ENCODE data around the gene CIP2A. TPM values are rescaled to one million over a fixed set of nuclear protein-coding genes. Genes with fewer than 3 reads are reported as not detected.

Gene CIP2A
- total and polyA plus RNA-seq, 4 donors, result 0.62 to 44.9 (median 0.95) TPM

GRCh38 chr3:108629974-108630373 is 40.7 kb upstream of the CIP2A start:
- no peaks in the 10 kb centered on the region for H3K27me3 ChIP-seq (ENCODE audit: control insufficient read depth in 4 of 4, insufficient read depth in 4 of 4, low read length in 3 of 4)

GRCh38 chr3:108623504-108623903 is 34.3 kb upstream of the CIP2A start:
- no peak overlapping the region for H3K4me3 ChIP-seq (ENCODE audit: low read depth in 1 of 3, low read length in 3 of 3)
- DNase-seq (ENCODE audit: low spot score), result no peak
- H3K27ac ChIP-seq (ENCODE audit: low read depth in 1 of 2, low read length in 2 of 2), result no peak overlapping the region
- H3K36me3 ChIP-seq (ENCODE audit: control insufficient read depth in 4 of 4, insufficient read depth in 3 of 4, low read depth in 1 of 4, low read length in 3 of 4), result no peaks in the 10 kb centered on the region
- no peaks in the 10 kb centered on the region for H3K9me3 ChIP-seq (ENCODE audit: control insufficient read depth in 4 of 4, low read length in 3 of 4)
- WGBS, result 92% methylated on average over 3 of the region's 3 CpGs
- H3K27me3 ChIP-seq (ENCODE audit: control insufficient read depth in 4 of 4, insufficient read depth in 4 of 4, low read length in 3 of 4), result no peaks in the 10 kb centered on the region
- H3K9ac ChIP-seq (ENCODE audit: low read depth in 1 of 2, low read length in 2 of 2), result no peak overlapping the region
- H3K4me1 ChIP-seq (ENCODE audit: control insufficient read depth in 4 of 4, insufficient read depth in 4 of 4, low read length in 3 of 4), result peaks cover 0 to 5% (median 2%) of the 10 kb centered on the region in 4 donors
- TF ChIP-seq FOXA2 (IDR thresholded peaks at IDR 0.05) (no peak), SP1 (IDR thresholded peaks at IDR 0.05) (no peak), NR2F2 (IDR thresholded peaks at IDR 0.05) (no peak), RXRA (IDR thresholded peaks at IDR 0.05) (no peak), MAX (IDR thresholded peaks at IDR 0.05) (no peak), RAD21 (IDR thresholded peaks at IDR 0.05) (no peak), REST (IDR thresholded peaks at IDR 0.05) (no peak), HNF4G (IDR thresholded peaks at IDR 0.05) (no peak), CTCF (IDR thresholded peaks at IDR 0.05; ENCODE audit: low read depth, low read length, missing input control) (no peak), FOXA1 (IDR thresholded peaks at IDR 0.05) (no peak)

More at GRCh38 chr3:108629974-108630373, 40.7 kb upstream of the CIP2A start:
- H3K27ac ChIP-seq (ENCODE audit: low read depth in 1 of 2, low read length in 2 of 2), result no peak overlapping the region
- H3K9me3 ChIP-seq (ENCODE audit: control insufficient read depth in 4 of 4, low read length in 3 of 4), result no peaks in the 10 kb centered on the region
- no peak overlapping the region for H3K9ac ChIP-seq (ENCODE audit: low read depth in 1 of 2, low read length in 2 of 2)
- WGBS, result 69% methylated on average over 1 of the region's 1 CpG
- no peaks in the 10 kb centered on the region for H3K4me1 ChIP-seq (ENCODE audit: control insufficient read depth in 4 of 4, insufficient read depth in 4 of 4, low read length in 3 of 4)
- no peaks in the 10 kb centered on the region for H3K36me3 ChIP-seq (ENCODE audit: control insufficient read depth in 4 of 4, insufficient read depth in 3 of 4, low read depth in 1 of 4, low read length in 3 of 4)
- TF ChIP-seq ZBTB33 (IDR thresholded peaks at IDR 0.05), result no peak
- no peak for TF ChIP-seq ATF3 (IDR thresholded peaks at IDR 0.05)
- no peak for TF ChIP-seq FOXA2 (IDR thresholded peaks at IDR 0.05)
- TF ChIP-seq REST (IDR thresholded peaks at IDR 0.05), result no peak
- no peak for TF ChIP-seq YY1 (IDR thresholded peaks at IDR 0.05)
- TF ChIP-seq TAF1 (conservative IDR thresholded peaks at IDR 0.05), result no peak
- TF ChIP-seq HNF4G (IDR thresholded peaks at IDR 0.05), result no peak
- TF ChIP-seq RAD21 (IDR thresholded peaks at IDR 0.05), result no peak
- no peak overlapping the region for H3K4me3 ChIP-seq (ENCODE audit: low read depth in 1 of 3, low read length in 3 of 3)
- no peak for DNase-seq (ENCODE audit: low spot score)
